Sigmoid colon (tissue), 7 donors: ENCODE results near the gene NCSTN. TPM values are rescaled to one million over a fixed set of nuclear protein-coding genes. Genes with fewer than 3 reads are reported as not detected.

ENCODE experiments used
- DNase-seq: peaks from one replicate; pipeline ENCODE4 v3.0.0-alpha.2; 2019
- H3K27ac ChIP-seq, 4 donors: fragments of 200-600 bp; sonication (generic); one replicate each; pipeline ENCODE4 v1.5.1; 2016 to 2019; ENCODE audit warnings: mild to moderate bottlenecking in 1 of 4
- H3K27me3 ChIP-seq, 3 donors: fragments of 200-600 bp; sonication (generic); one replicate each; pipeline ENCODE4 v1.5.1; 2019; ENCODE audit warnings: mild to moderate bottlenecking in 1 of 3
- H3K36me3 ChIP-seq, 4 donors: fragments of 200-600 bp; sonication (generic); one replicate each; pipeline ENCODE4 v1.5.1; 2016 to 2019
- H3K4me1 ChIP-seq, 4 donors: fragments of 200-600 bp; sonication (generic); one replicate each; pipeline ENCODE4 v1.5.1; 2017 to 2019
- H3K4me3 ChIP-seq, 4 donors: fragments of 200-600 bp; sonication (generic); one replicate each; pipeline ENCODE4 v1.5.1; 2017 to 2019; ENCODE audit warnings: mild to moderate bottlenecking in 2 of 4, moderate library complexity in 1 of 4
- H3K9me3 ChIP-seq, 4 donors: fragments of 200-600 bp in 3 of 4; sonication (generic) in 3 of 4; one replicate each; pipeline versions ENCODE4 v1.5.1 to v1.6.1; 2013 to 2019
- EP300 ChIP-seq, 4 donors: sonication (generic); formaldehyde crosslinking; IDR thresholded peaks; one replicate each; pipeline ENCODE4 v1.6.1; 2017; ENCODE audit warnings: antibody characterized with exemption in 4 of 4
- POLR2A ChIP-seq, 2 donors: fragments of 450-650 bp; IDR thresholded peaks; one replicate each; pipeline ENCODE4 v1.6.1; 2016; ENCODE audit warnings: antibody characterized with exemption in 2 of 2, mild to moderate bottlenecking in 2 of 2, moderate library complexity in 2 of 2
- POLR2AphosphoS5 ChIP-seq, 4 donors: sonication (generic); formaldehyde crosslinking; IDR thresholded peaks; one replicate each; pipeline ENCODE4 v1.6.1; 2017; ENCODE audit warnings: antibody characterized with exemption in 4 of 4
- WGBS, 2 donors: extraction: QIAGEN DNeasy Blood & Tissue Kit; methylation state at CpG; one replicate each; pipeline ENCODE4 v1.1.7; 2013; 5-methylcytosine and 5-hydroxymethylcytosine counted together
- intact Hi-C: fragments of 100-400 bp; cut with DNase I; formaldehyde crosslinking; loops from one replicate; pipeline ENCODE4 v1.15.1; 2023
- polyA plus RNA-seq, 3 donors: library from polyadenylated mRNA; stranded (reverse); fragments of 200-250 nt; gene quantifications; one replicate each; pipeline ENCODE4 v1.2.3, GENCODE V29; 2013
- total RNA-seq, 4 donors: library from RNA; depleted of rRNA; stranded (reverse); fragments of >200 nt; gene quantifications; one replicate each; pipeline ENCODE4 v1.1.0, GENCODE V29; 2016
- TF ChIP-seq, protein P1 (sequence below), 4 experiments: fragments of 450-650 bp in 3 of 4; fragments of 200-600 bp in 1 of 4; IDR thresholded peaks; one replicate each; pipeline ENCODE4 v1.5.1; 2016 to 2019; ENCODE audit warnings: antibody characterized with exemption in 4 of 4, mild to moderate bottlenecking in 3 of 4, moderate library complexity in 2 of 4
- donor health status: healthy with polysubstance abuse.
- donor health status: Bipolar disorder and iron deficiency.
- donor health status: healthy.

NCSTN gene
- total and polyA plus RNA-seq, 7 donors: 12.0 to 55.6 (median 32.9) TPM

DNA sequence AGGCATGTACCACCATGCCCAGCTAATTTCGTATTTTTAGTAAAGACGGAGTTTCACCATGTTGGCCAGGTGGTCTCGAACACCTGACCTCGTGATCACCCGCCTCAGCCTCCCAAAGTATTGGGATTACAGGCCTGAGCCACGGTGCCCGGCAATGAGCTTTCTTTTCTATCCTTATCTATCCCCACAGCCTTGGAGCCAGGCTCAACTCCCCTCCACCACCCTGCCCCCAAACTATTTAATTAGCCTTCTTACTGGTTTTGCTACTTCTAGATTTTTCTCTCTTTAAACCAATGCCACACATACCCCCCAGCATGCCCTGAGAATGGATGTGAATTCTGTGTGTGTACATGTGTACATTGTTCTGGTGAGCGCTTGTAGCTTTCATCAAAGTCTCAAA lies 51.5 kb downstream of the NCSTN start:
- Histone ChIP-seq H3K36me3 (no peaks in the 10 kb centered on the region), H3K9me3 (no peaks in the 10 kb centered on the region), H3K27ac (no peak overlapping the region), H3K4me3 (no peak overlapping the region), H3K27me3 (no peaks in the 10 kb centered on the region), H3K4me1 (peaks cover 0 to 3% (median 1%) of the 10 kb centered on the region in 4 donors)
- WGBS, 2 donors: 94 to 95% methylated on average over 8 of the region's 8 CpGs
- DNase-seq: no peak
- intact Hi-C loops: loop anchor here (5.0 kb wide), 1 partner anchor 292 kb away; no protein-coding TSS in a partner anchor
- TF ChIP-seq, protein P1, sequence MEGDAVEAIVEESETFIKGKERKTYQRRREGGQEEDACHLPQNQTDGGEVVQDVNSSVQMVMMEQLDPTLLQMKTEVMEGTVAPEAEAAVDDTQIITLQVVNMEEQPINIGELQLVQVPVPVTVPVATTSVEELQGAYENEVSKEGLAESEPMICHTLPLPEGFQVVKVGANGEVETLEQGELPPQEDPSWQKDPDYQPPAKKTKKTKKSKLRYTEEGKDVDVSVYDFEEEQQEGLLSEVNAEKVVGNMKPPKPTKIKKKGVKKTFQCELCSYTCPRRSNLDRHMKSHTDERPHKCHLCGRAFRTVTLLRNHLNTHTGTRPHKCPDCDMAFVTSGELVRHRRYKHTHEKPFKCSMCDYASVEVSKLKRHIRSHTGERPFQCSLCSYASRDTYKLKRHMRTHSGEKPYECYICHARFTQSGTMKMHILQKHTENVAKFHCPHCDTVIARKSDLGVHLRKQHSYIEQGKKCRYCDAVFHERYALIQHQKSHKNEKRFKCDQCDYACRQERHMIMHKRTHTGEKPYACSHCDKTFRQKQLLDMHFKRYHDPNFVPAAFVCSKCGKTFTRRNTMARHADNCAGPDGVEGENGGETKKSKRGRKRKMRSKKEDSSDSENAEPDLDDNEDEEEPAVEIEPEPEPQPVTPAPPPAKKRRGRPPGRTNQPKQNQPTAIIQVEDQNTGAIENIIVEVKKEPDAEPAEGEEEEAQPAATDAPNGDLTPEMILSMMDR (IDR thresholded peaks at IDR 0.05): no peak
- no peak for TF ChIP-seq EP300 (IDR thresholded peaks at IDR 0.05)
- no peak for TF ChIP-seq POLR2A (IDR thresholded peaks at IDR 0.05)
- TF ChIP-seq POLR2AphosphoS5 (IDR thresholded peaks at IDR 0.05): no peak

DNA sequence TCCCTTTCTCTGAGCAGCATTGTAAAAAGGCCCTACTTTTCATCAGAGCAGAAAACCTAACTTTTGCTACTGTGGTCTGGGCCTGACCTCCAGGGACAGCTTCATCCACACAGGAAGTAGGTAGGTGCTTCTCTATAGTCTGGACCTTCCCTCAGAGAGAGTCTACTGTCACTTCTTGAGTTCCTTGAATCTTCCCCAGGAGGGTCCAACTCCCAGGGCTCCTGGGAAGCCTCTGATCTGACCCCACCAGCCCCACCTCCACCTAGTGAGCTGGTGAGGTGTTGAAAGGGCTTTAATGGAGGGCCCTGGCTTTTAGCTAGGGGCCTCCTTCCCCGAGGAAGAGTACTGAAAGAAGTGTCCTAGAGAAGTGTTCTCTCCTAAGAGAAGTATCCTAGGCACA lies 54.5 kb downstream of the NCSTN start:
- no peak overlapping the region for H3K4me3 ChIP-seq
- no peaks in the 10 kb centered on the region for H3K27me3 ChIP-seq
- no peaks in the 10 kb centered on the region for H3K36me3 ChIP-seq
- H3K27ac ChIP-seq: no peak overlapping the region
- 73 to 77% methylated on average over 1 of the region's 1 CpG for WGBS, 2 donors
- no peaks in the 10 kb centered on the region for H3K9me3 ChIP-seq
- peaks cover 0 to 22% (median 13%) of the 10 kb centered on the region in 4 donors for H3K4me1 ChIP-seq
- TF ChIP-seq, protein P1 (IDR thresholded peaks at IDR 0.05): no peak
- no peak for TF ChIP-seq POLR2AphosphoS5 (IDR thresholded peaks at IDR 0.05)
- no peak for TF ChIP-seq EP300 (IDR thresholded peaks at IDR 0.05)
- no peak for TF ChIP-seq POLR2A (IDR thresholded peaks at IDR 0.05)
- DNase-seq: no peak
- intact Hi-C loops: loop anchor here (5.0 kb wide), 1 partner anchor 295 kb away; no protein-coding TSS in a partner anchor

DNA sequence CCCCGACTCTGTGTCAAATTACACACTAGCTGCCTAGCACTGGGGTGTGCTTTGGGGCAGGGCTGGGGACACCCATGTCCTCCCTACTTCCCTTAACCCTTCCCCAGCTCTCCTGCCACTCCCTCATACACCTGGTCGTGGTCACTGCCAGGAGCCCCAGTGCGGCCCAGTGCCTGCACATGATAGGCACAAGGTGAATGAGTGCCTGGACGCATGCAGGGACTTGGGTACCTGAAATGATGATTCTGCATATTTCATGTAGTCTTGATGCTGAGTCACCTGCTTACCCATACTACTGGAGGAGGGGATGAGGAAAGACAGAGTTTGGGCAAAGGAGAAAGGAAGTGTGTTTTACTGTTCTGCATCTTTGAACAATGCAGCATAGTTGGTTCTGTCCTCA lies 55.6 kb downstream of the NCSTN start:
- Histone ChIP-seq H3K27ac (no peak overlapping the region), H3K36me3 (no peaks in the 10 kb centered on the region), H3K27me3 (no peaks in the 10 kb centered on the region), H3K4me1 (peaks cover 0 to 22% (median 13%) of the 10 kb centered on the region in 4 donors), H3K4me3 (no peak overlapping the region), H3K9me3 (no peaks in the 10 kb centered on the region)
- no peak for TF ChIP-seq POLR2AphosphoS5 (IDR thresholded peaks at IDR 0.05)
- no peak for TF ChIP-seq EP300 (IDR thresholded peaks at IDR 0.05)
- TF ChIP-seq, protein P1 (IDR thresholded peaks at IDR 0.05): no peak
- TF ChIP-seq POLR2A (IDR thresholded peaks at IDR 0.05): no peak
- intact Hi-C loops: loop anchor here (5.0 kb wide), 1 partner anchor 297 kb away; no protein-coding TSS in a partner anchor
- 85 to 87% methylated on average over 4 of the region's 4 CpGs for WGBS, 2 donors
- no peak for DNase-seq

DNA sequence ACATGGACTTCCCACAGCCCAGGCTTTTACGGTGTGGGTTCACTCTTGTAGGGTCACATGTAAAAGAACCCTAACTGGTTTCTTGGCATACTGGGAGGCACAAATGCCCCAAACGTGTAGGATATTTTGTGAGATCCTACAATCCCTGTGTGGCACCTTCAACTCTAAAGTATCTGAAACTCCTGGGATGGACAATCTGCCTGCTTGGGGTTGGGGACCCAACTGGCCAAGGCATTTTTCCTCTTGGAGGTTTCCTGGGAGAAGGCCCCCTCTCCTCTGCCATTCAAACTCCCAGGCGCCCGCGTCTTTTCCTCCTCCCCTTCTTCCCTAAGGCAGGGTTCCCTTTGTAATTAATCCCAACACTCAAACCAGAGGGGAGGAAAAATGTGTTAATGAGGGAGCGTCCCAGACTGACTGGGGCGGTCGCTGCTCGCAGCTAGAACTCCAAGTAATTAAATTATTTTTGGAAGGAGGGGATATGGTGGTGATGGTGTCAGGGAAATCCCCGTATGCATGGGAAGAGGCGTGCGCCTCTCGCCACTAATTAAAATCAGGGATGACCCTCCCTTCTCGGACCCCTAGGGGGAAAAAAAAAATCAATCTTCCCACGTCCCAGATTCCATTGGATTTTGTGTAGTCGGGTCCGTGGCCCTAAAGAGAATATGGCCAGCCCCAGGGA lies 56.5 kb downstream of the NCSTN start:
- Histone ChIP-seq H3K36me3 (no peaks in the 10 kb centered on the region), H3K27ac (peak overlapping the region; percentile 65 to 83 (median 72)), H3K4me3 (peak overlapping the region; percentile 59 to 82 (median 77)), H3K4me1 (peaks cover 0 to 22% (median 13%) of the 10 kb centered on the region in 4 donors), H3K27me3 (no peaks in the 10 kb centered on the region), H3K9me3 (no peaks in the 10 kb centered on the region)
- intact Hi-C loops: loop anchor here (5.0 kb wide), 2 partner anchors 57 to 297 kb away; partner anchors contain the start of genes COPA and NCSTN
- no peak for DNase-seq
- no peak for TF ChIP-seq POLR2AphosphoS5 (IDR thresholded peaks at IDR 0.05)
- no peak for TF ChIP-seq EP300 (IDR thresholded peaks at IDR 0.05)
- no peak for TF ChIP-seq POLR2A (IDR thresholded peaks at IDR 0.05)
- TF ChIP-seq, protein P1 (IDR thresholded peaks at IDR 0.05): no peak
- 58 to 60% methylated on average over 17 of the region's 17 CpGs for WGBS, 2 donors
